ENCODE measurements around the gene PKP4.

Gene PKP4

GRCh38 chr2:158717366-158718195 lies 260.8 kb downstream of the PKP4 start:
- no peak for DNase-seq (ENCODE audit: low read depth)

DNA sequence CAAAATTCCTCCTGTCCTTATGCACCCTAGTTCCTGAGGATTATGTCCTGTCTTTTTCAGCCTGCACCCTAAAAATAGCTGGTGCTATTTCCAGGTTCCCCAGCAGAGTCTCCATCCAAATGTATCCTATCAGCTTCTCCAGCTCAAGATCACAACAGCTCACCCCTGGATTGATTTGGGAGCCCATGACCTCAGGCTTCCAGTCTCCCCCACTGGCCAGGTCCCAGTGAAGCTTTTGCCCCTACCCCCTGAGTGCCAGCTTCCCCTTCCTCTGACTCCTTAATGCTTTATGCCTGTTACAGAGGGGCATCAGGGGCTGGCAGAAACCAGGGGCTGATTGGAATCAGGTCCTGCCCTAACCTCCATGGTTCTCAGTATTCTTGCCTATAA lies 261.4 kb downstream of the PKP4 start:
- DNase-seq (ENCODE audit: low read depth) = no peak

GRCh38 chr2:158718851-158719250 lies 262.1 kb downstream of the PKP4 start:
- no peak for DNase-seq (ENCODE audit: low read depth)

DNA sequence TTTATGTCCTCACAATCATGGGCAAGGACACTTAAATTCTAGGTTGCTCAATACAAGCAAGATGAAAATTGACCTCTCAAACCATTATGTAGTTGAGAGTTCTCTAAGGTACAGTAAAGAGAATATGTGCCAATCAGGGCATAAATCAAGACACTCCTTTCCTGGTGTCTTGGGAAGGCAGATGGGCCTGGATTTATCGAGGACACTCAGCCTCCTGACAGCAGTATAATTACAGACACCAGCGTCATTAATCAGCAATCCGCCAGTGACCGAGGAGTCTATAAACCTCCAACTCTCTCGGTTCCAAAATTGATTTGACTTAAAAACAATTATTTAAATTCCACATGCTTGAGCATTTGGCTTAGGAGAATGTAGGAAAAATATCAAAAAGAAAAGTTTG lies 262.7 kb downstream of the PKP4 start:
- no peak for DNase-seq (ENCODE audit: low read depth)

DNA sequence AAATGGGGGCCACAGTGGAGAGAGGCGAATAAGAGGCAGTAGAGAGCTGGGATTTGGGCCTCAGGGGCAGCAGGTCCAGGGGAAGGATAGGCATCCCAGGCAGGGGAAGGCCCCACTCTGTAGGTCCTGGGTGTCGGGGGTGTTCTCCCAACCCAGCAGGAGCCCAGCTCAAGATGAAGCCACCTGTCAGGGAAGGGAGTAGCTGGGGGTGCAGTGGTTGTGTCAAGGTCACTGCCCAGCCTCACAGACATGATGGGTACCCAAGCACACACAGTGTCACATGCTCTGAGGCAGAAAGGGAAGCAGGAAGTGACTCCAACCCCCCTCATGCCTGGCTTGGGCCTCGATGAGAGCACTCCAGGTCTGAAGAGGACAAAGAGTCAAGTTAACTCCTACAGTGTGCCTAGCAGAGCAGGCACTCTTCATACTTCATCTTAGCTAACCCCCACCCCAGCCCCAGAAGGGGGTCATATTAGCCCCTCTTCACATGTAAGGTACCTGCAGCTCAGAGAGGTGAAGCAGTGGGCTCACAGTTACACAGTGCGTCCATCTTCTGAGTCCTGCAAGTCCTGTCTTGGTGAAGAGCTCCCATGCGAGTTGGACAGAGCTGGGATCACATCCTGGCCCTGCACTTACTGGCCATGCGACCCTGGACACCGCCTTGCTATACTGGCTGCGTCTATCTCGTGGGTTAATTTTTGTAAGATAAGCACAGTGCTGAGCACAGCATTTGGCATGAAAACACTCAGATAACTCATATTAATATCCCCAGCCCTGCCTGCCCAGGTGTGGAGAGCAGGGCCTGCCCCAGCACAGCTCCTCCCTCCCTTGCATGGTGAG lies 265.7 kb downstream of the PKP4 start:
- no peak for DNase-seq (ENCODE audit: low read depth)

GRCh38 chr2:158723181-158723838 lies 266.6 kb downstream of the PKP4 start:
- no peak for DNase-seq (ENCODE audit: low read depth)

- DNase-seq (ENCODE audit: low read depth) = no peak
Measured at GRCh38 chr2:158723921-158724802, 267.4 kb downstream of the PKP4 start.

DNA sequence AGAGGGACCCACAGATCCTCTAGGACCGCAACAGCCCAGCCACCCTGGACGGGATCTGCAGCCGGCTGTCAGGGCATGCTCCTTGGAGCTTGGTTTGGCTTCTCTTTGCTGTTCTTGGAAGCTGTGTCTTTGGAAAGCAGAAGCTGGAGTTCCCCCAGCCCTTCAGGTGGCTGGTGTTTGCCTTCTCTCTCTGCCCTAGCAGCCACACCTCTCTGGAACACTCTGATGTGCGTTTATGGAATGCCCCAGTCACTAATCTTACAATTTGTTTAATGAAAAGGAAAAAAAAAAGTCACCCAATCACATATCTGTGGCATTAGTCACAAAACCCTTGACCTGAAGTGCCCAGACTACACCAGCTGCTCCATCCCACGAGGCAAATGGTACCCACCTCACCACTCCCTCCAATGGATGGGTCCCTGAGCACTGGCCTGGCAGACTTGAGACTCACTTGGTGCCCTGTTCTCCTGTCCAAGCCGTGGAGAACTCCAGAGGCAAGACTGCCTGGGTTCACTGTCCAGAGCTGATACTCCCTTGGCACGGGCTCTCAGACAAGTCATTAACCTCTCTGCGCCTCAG lies 268.1 kb downstream of the PKP4 start:
- no peak for DNase-seq (ENCODE audit: low read depth)

GRCh38 chr2:158725441-158725891 lies 268.7 kb downstream of the PKP4 start:
- no peak for DNase-seq (ENCODE audit: low read depth)

DNA sequence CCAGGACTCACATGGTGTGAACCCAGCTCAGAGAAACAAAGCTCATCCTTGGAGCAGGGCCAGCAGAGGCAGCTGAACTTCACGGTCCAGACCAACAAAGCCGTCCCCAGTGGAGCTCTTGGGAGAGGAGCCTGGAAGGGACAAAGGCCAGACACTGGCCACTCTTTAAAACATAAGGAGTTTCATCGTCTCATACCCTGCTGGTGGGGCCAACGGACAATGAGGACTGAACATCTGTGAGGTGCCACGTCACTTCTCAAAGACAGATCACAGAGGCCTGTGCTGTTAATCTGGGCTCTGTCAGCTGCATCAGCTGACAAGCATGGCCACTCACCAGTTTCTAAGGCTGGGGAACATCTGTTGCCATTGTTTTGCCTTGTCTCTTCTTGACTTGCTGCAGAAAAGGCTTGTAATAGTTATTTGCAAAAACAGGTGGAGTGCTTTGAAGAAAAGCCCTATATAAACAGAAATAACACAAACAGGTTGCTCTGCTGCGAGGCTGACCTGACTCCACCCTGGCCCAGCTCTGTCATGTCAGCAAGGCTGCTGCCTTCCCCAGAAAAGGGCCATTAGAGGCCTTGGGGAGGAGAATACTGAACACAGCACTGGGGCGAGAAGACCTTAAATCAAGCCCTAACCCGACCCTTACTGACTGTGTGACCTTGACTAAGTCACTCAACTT lies 270.3 kb downstream of the PKP4 start:
- DNase-seq (ENCODE audit: low read depth) = no peak

GRCh38 chr2:158728422-158728821 lies 271.7 kb downstream of the PKP4 start:
- no peak for DNase-seq (ENCODE audit: low read depth)

- DNase-seq (ENCODE audit: low read depth) = no peak
Measured at GRCh38 chr2:158729451-158729850, 272.7 kb downstream of the PKP4 start.

DNA sequence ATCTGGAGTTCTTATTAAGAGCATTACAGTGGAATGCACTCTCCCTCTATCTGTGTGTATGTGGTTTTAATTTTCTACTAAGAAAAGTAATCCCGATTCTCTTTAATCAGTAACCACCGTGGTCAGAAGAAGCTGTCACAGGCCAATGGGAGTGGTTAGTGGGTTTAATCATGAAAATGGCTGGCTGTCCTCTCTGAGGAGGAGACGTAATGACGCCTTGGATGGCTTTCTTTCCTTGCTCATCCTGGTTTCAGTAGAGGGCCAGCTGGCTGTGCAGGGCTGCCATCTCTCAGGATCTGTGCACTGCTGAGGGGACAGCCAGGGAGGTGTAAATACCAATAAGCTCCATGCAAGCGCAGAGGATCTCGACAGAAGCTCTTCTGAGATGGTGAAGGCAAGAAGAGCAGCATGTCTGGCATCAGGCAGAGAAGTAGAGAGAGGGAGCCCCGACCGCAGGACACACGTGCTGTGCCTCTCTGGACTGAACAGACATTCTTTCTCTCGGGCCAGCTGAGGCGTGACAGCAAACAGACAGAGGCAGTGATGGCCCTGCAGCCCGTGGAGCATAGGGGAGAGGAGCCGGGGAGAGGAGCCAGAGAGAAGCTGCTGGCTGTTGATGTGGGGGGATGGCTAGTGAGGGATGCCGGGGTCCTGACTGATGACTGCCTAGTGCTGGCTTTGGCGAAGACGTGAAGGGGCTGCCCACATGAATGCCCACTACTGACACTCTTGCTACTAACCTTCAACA lies 273.3 kb downstream of the PKP4 start:
- DNase-seq (ENCODE audit: low read depth) = no peak

DNA sequence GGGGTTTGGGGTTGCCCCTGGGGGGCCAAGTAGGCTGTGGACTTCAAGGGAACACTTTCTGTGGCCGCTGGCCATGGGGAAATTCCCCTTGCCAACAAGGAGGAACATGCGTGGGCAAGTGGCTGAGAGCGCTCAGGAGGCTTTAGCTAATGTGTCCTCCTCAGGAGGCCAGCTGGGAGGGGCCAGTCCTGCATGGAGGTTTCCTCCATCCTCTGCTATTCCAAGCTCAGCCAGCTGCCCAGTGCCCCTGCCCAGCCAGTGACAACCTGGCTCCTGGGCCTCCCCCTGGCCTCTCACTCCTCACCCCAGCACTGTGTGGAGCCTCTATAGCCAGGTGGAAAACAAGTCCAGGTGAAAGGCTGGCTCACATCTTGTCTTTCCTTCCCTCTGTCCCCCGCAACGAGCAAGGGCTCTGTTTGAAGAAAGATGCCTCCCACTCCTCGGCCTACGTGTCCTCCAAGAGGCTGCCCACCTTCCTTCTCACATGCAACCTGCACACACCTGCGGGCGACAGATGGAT lies 273.9 kb downstream of the PKP4 start:
- no peak for DNase-seq (ENCODE audit: low read depth)

DNA sequence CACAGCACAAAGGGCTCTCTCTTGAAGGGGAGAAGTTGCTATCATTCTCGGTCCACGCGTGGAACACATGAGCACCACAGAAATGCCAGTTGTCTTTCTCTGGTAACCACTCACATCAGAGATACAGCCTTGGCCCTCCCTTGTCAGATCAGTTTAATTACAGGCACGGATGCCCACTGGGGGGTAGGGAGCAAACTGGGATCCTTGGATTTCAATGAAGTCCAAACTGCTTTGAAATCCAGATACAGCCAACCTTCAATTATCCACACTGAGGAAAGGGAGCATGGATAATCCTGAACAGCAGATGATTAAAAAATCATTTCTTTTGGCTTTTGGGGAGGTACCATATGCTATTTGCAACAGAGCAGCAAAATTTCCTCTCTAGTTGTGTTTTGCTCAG lies 274.6 kb downstream of the PKP4 start:
- no peak for DNase-seq (ENCODE audit: low read depth)

Data from stromal cell of bone marrow (primary cell).